Measurements from ENCODE around the gene QRFP. TPM values are rescaled to one million over a fixed set of nuclear protein-coding genes. Genes with fewer than 3 reads are reported as not detected.
A peak's percentile ranks its signal among the peaks of the same experiment; 100 is the strongest.

Gene QRFP
- total and polyA plus RNA-seq, 2 of the 8 experiments (the other 6 are each of a cell fraction or from before 2014, with no cell fraction given): not detected

DNA sequence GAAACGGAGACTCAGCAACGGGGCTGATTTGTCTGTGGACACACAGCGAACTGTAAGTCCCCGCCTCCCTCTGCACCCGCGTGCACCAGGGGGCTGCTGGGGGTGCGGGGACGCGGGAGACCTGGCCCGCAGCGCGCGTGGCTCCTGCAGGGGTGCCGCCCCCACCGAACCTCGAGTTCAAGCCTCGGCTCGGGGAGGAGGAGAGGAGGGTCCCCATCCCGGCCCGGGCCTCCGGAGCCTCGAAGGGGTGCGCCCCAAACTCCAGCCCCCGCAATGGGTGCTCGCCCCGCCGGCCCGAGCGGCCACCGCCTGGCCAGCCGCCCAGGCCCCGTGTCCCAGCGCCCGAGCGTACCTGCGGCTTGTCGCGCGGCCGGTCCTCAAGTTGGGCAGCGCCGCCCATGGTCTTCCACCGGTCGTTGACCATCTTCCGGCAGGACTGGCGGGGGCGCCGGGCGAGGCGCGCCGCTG, 41.6 kb upstream of the QRFP start:
- H4K91ac ChIP-seq (replicated peaks; ENCODE audit: insufficient read length, low read length): no peak overlapping the region
- H3K79me2 ChIP-seq (ENCODE audit: control insufficient read depth in 1 of 2, insufficient read depth in 2 of 2, low read length in 2 of 2): no peaks in the 10 kb centered on the region
- CTCF ChIA-PET (ENCODE audit: partially characterized antibody): no interaction called here
- TF ChIP-seq EP300 (IDR thresholded peaks at IDR 0.05; ENCODE audit: borderline replicate concordance in 1 of 2, low read depth in 2 of 2, low read length in 2 of 2): no peak
- no peak for TF ChIP-seq ASH2L (IDR thresholded peaks at IDR 0.05; ENCODE audit: low read length)
- no peak for TF ChIP-seq SRF (IDR thresholded peaks at IDR 0.05; ENCODE audit: low read depth, low read length)
- TF ChIP-seq RBBP5 (IDR thresholded peaks at IDR 0.05; ENCODE audit: borderline replicate concordance, low read depth, low read length): peak; percentile 5; the same call in 1 of the 2 replicates
- TF ChIP-seq TEAD4 (IDR thresholded peaks at IDR 0.05; ENCODE audit: low read depth, low read length): no peak
- no peak for TF ChIP-seq MAFK (IDR thresholded peaks at IDR 0.05; ENCODE audit: low read depth, low read length)
- no peak for TF ChIP-seq CHD2 (IDR thresholded peaks at IDR 0.05; ENCODE audit: low read length)
- no peak for TF ChIP-seq POU5F1 (IDR thresholded peaks at IDR 0.05; ENCODE audit: low read depth, low read length)
- TF ChIP-seq EZH2 (IDR thresholded peaks at IDR 0.05; ENCODE audit: low read depth, low read length, severe bottlenecking): peak; percentile 16
- peaks cover 3 to 5% of the 10 kb centered on the region in 2 experiments for H4K20me1 ChIP-seq (replicated peaks in 1 of 2; ENCODE audit: control insufficient read depth in 1 of 2, insufficient read depth in 2 of 2, low read length in 2 of 2)
- H3K9me3 ChIP-seq (ENCODE audit: insufficient read depth in 2 of 2, low read depth in 1 of 2, low read length in 1 of 2): no peaks in the 10 kb centered on the region
- no peak overlapping the region for H2AK5ac ChIP-seq (ENCODE audit: low read depth, low read length)
- peak overlapping the region; percentile 22; the same call in 1 of the 2 replicates for H4K8ac ChIP-seq (ENCODE audit: extremely low read depth, insufficient read depth, low read length)
- no peak overlapping the region for H2BK15ac ChIP-seq (ENCODE audit: low read length)
- no peak overlapping the region for H2BK120ac ChIP-seq (replicated peaks; ENCODE audit: low read depth, low read length)
- H3K79me1 ChIP-seq (ENCODE audit: low read depth, low read length): no peaks in the 10 kb centered on the region
- POLR2A ChIA-PET (ENCODE audit: partially characterized antibody): no interaction called here
- no peaks in the 10 kb centered on the region; a peak in 1 of 8 replicates for H3K36me3 ChIP-seq (ENCODE audit: control insufficient read depth in 2 of 4, insufficient read depth in 4 of 4, low read length in 3 of 4)
- no peak for FAIRE-seq
- H3K4me2 ChIP-seq (ENCODE audit: insufficient read depth in 1 of 2, low read depth in 2 of 2, low read length in 2 of 2): peak overlapping the region; percentile 0 to 83
- WGBS, 2 experiments (ENCODE audit: extremely low coverage in 1 of 2, insufficient coverage in 1 of 2, insufficient read length in 1 of 2, insufficient replicate concordance in 2 of 2, low coverage in 1 of 2, low lambda C conversion rate in 2 of 2, missing lambda C conversion rate in 1 of 2): 8% methylated on average over 22 of the region's 52 CpGs; no CpG with 5 or more reads in 1 of the 2 experiments
- H3K4me3 ChIP-seq (ENCODE audit: extremely low read depth in 1 of 4, insufficient read depth in 2 of 4, low read depth in 3 of 4, low read length in 4 of 4): peak overlapping the region; percentile 56 to 96 (median 62)
- peaks cover 14% of the 10 kb centered on the region; the same call in 1 of the 2 replicates for H3K23me2 ChIP-seq (ENCODE audit: low read depth, low read length)
- peak overlapping the region; percentile 80; the same call in 1 of the 2 replicates for H2BK12ac ChIP-seq (ENCODE audit: low read depth, low read length)
- H2BK20ac ChIP-seq (ENCODE audit: low read length): no peak overlapping the region
- peak overlapping the region in 1 of 4 experiments; percentile 39; a peak in 1 of 7 replicates for H3K9ac ChIP-seq (replicated peaks in 1 of 4; ENCODE audit: extremely low read depth in 1 of 4, low read depth in 3 of 4, low read length in 3 of 4)
- no peak overlapping the region for H2AFZ ChIP-seq (ENCODE audit: low read length)
- peaks cover 8 to 51% (median 26%) of the 10 kb centered on the region in 4 experiments for H3K4me1 ChIP-seq (replicated peaks in 1 of 4; ENCODE audit: control insufficient read depth in 3 of 4, insufficient read depth in 4 of 4, low read length in 3 of 4)
- H3K23ac ChIP-seq (ENCODE audit: insufficient read length): no peak overlapping the region
- H4K5ac ChIP-seq (ENCODE audit: insufficient read length, low read depth, low read length): no peak overlapping the region
- H2BK5ac ChIP-seq (ENCODE audit: low read depth, low read length): no peak overlapping the region
- H3K18ac ChIP-seq (ENCODE audit: extremely low read depth, low read length): peak overlapping the region; percentile 60; the same call in 1 of the 2 replicates
- H3K4ac ChIP-seq (replicated peaks; ENCODE audit: insufficient read length, low read depth, low read length): no peak overlapping the region
- no peak overlapping the region for H3K14ac ChIP-seq (ENCODE audit: insufficient read length)
- peak in 1 of 2 experiments; percentile 66 for DNase-seq (ENCODE audit: low read depth in 1 of 2, low spot score in 2 of 2)
- no peak overlapping the region for H3K27ac ChIP-seq (ENCODE audit: low read depth, low read length)
- H3K56ac ChIP-seq (replicated peaks; ENCODE audit: insufficient read length, low read depth, low read length): no peak overlapping the region
- H3K27me3 ChIP-seq (replicated peaks in 1 of 4; ENCODE audit: control insufficient read depth in 3 of 4, extremely low read depth in 1 of 4, insufficient read depth in 3 of 4, low read length in 3 of 4): peaks cover 18 to 44% (median 32%) of the 10 kb centered on the region in 4 experiments

Measured in H1 (cell line).